ENCODE data around the gene SMYD3. TPM values are rescaled to one million over a fixed set of nuclear protein-coding genes. Genes with fewer than 3 reads are reported as not detected.

SMYD3 gene
- total and polyA plus RNA-seq, 8 donors, result 20.4 to 35.1 (median 24.3) TPM

- Histone ChIP-seq H3K4me3 (no peak overlapping the region), H3K9me3 (peaks cover 0 to 2% of the 10 kb centered on the region in 2 donors), H3K27ac (no peak overlapping the region), H3K27me3 (no peaks in the 10 kb centered on the region), H3K36me3 (no peaks in the 10 kb centered on the region), H3K4me1 (no peaks in the 10 kb centered on the region)
- intact Hi-C loops (cut with DNase I), result no loop called here
- ATAC-seq (no peak), DNase-seq (no peak)
- TF ChIP-seq CTCF (IDR thresholded peaks at IDR 0.05), result no peak
These were observed 788.1 kb downstream of the SMYD3 start for GRCh38 chr1:245718951-245719350.

DNA sequence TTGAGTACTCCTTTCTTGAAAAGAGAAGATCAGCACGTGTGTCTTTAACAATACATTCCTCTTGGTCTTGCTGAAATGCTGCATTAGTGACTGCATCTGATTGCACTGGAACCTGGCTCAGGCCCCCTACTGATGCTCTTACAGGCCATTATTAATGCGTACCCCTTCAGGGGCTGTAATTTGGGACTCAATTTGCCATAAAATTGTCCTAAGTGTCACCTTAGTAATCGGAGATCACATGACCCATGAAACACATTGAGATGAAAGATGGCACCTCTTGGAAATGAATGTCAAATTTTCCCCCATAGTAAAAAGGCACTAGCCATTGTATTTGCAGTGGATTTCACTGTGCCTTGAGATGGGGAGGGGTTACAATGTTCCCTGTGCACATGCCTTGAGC, 789.0 kb downstream of the SMYD3 start:
- H3K27ac ChIP-seq, result no peak overlapping the region
- H3K27me3 ChIP-seq, result no peaks in the 10 kb centered on the region
- no peaks in the 10 kb centered on the region for H3K4me1 ChIP-seq
- intact Hi-C loops (cut with DNase I), result no loop called here
- no peaks in the 10 kb centered on the region for H3K9me3 ChIP-seq
- no peak for DNase-seq
- ATAC-seq, result no peak
- no peak overlapping the region for H3K4me3 ChIP-seq
- no peak for TF ChIP-seq CTCF (IDR thresholded peaks at IDR 0.05)
- no peaks in the 10 kb centered on the region for H3K36me3 ChIP-seq

DNA sequence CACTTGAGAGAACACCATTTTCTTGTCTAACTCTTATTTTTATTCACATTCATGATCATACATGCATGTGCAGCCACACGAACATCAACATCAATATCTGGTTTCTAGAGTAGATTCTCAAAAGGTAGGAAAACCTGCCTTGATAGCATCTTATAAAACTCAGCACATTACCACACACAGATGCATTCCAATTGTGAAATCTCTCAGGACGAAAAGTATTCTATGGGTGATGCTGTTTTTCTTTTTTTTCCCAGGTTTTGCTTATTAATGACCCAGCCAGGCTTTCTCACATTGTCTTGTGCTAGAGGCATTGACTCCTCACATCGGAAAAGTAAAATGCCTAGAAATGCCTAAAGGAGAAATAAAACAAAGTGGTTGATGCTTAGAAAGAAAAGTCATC, 789.5 kb downstream of the SMYD3 start:
- H3K4me3 ChIP-seq, result no peak overlapping the region
- H3K36me3 ChIP-seq, result no peaks in the 10 kb centered on the region
- no peak overlapping the region for H3K27ac ChIP-seq
- ATAC-seq (no peak), DNase-seq (no peak)
- no peaks in the 10 kb centered on the region for H3K27me3 ChIP-seq
- intact Hi-C loops (cut with DNase I), result no loop called here
- H3K9me3 ChIP-seq, result no peaks in the 10 kb centered on the region
- no peak for TF ChIP-seq CTCF (IDR thresholded peaks at IDR 0.05)
- no peaks in the 10 kb centered on the region for H3K4me1 ChIP-seq

DNA sequence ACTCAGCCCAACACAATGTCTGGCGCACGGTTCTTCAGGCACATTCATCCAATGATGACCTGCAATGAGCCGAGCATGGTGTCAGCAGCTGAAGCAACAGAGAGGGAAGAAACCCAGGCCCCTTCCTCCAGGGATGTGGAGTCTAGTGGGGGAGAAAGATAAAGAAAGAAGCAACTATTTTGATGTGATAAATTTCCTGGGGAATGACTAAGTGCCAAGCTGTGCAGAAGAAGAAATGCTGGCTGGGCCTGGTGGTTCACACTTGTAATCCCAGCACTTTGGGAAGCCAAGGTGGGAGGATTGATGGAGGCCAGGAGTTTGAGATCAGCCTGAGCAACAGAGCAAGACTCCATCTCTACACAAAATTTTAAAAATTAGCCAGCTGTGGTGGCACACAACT, 790.5 kb downstream of the SMYD3 start:
- ATAC-seq, result no peak
- TF ChIP-seq CTCF (IDR thresholded peaks at IDR 0.05), result no peak
- H3K36me3 ChIP-seq, result no peaks in the 10 kb centered on the region
- H3K27ac ChIP-seq, result no peak overlapping the region
- H3K9me3 ChIP-seq, result no peaks in the 10 kb centered on the region
- intact Hi-C loops (cut with DNase I), result no loop called here
- no peak overlapping the region for H3K4me3 ChIP-seq
- H3K4me1 ChIP-seq, result no peaks in the 10 kb centered on the region
- H3K27me3 ChIP-seq, result no peaks in the 10 kb centered on the region
- no peak for DNase-seq

DNA sequence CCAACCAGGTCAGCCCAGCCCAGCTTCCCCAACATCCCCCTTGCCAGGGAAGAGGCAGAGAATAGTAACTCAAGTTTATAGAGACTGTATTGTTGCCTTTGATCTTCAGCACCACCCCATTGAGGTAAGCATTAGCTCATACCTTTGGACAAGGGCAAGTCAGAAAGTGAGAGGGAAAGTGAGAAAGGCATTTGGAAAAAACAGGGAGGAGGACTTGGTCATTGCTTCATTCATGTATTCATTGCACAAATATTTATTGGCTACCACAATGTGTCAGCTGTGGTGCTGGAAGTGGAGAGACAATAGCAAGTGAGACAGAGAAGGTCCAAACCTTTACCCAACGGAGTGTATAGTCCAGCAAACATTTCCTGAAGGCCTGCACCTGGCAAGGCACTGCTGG, 791.1 kb downstream of the SMYD3 start:
- Histone ChIP-seq H3K27me3 (no peaks in the 10 kb centered on the region), H3K4me1 (no peaks in the 10 kb centered on the region), H3K4me3 (no peak overlapping the region), H3K36me3 (no peaks in the 10 kb centered on the region), H3K27ac (no peak overlapping the region), H3K9me3 (no peaks in the 10 kb centered on the region)
- no peak for TF ChIP-seq CTCF (IDR thresholded peaks at IDR 0.05)
- intact Hi-C loops (cut with DNase I), result no loop called here
- no peak for DNase-seq
- peak; percentile 58 for ATAC-seq
